PFSK-1 (cell line): Measurements from ENCODE around the gene MAB21L4.

Experiments used
- FOXP2 ChIP-seq: optimal IDR thresholded peaks from 2 replicates; pipeline ENCODE3; 2011; ENCODE audit warnings: borderline replicate concordance, control low read depth, inconsistent platforms; ENCODE audit not compliant: insufficient read depth; ENCODE audit errors: extremely low read length, extremely low read depth
- POLR2AphosphoS5 ChIP-seq: IDR thresholded peaks from 2 replicates; pipeline ENCODE4 v1.6.1; 2012; ENCODE audit warnings: low read depth, mild to moderate bottlenecking, control low read depth, low read length, moderate library complexity
- SIN3A ChIP-seq: IDR thresholded peaks from 2 replicates; pipeline ENCODE4 v1.6.1; 2012; ENCODE audit warnings: mild to moderate bottlenecking, low read length, moderate library complexity, borderline replicate concordance; ENCODE audit not compliant: insufficient read depth
- TAF1 ChIP-seq: IDR thresholded peaks from 2 replicates; pipeline ENCODE4 v1.6.1; 2012; ENCODE audit warnings: low read length, control low read depth, borderline replicate concordance; ENCODE audit not compliant: insufficient read depth
- TF ChIP-seq, protein P1 (sequence below), 2 experiments: IDR thresholded peaks; 2 replicates each; pipeline versions ENCODE4 v1.6.1 to v1.8.0; 2011 to 2012; ENCODE audit warnings: low read depth in 2 of 2, low read length in 2 of 2, control low read depth in 1 of 2, inconsistent platforms in 1 of 2, mild to moderate bottlenecking in 1 of 2, moderate library complexity in 1 of 2; ENCODE audit not compliant: insufficient read depth in 1 of 2

The MAB21L4 gene

DNA sequence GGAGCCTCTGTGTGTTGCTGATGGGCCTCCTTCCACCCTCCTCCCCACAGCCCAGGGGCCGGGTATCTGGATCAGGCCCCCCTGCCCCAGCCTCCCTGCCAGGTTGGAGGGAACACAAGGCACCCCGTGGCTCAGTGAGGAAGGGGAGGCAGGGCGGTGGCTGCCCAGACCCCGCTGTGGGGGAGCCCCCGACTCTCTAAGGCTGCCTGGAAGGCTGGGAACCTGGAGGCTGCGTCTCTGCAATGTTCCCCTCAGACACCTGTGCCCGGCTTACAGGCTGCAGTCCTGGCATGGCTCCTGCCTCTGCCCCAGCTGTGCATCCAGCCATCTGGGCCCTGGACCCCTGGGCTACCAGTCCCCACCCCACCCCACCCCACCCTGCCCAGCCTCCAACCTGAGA, 438 bp upstream of the MAB21L4 start:
- TF ChIP-seq TAF1 (no peak), SIN3A (no peak), POLR2AphosphoS5 (no peak), FOXP2 (no peak)
- TF ChIP-seq, protein P1, sequence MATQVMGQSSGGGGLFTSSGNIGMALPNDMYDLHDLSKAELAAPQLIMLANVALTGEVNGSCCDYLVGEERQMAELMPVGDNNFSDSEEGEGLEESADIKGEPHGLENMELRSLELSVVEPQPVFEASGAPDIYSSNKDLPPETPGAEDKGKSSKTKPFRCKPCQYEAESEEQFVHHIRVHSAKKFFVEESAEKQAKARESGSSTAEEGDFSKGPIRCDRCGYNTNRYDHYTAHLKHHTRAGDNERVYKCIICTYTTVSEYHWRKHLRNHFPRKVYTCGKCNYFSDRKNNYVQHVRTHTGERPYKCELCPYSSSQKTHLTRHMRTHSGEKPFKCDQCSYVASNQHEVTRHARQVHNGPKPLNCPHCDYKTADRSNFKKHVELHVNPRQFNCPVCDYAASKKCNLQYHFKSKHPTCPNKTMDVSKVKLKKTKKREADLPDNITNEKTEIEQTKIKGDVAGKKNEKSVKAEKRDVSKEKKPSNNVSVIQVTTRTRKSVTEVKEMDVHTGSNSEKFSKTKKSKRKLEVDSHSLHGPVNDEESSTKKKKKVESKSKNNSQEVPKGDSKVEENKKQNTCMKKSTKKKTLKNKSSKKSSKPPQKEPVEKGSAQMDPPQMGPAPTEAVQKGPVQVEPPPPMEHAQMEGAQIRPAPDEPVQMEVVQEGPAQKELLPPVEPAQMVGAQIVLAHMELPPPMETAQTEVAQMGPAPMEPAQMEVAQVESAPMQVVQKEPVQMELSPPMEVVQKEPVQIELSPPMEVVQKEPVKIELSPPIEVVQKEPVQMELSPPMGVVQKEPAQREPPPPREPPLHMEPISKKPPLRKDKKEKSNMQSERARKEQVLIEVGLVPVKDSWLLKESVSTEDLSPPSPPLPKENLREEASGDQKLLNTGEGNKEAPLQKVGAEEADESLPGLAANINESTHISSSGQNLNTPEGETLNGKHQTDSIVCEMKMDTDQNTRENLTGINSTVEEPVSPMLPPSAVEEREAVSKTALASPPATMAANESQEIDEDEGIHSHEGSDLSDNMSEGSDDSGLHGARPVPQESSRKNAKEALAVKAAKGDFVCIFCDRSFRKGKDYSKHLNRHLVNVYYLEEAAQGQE (IDR thresholded peaks at IDR 0.05; ENCODE audit: insufficient read depth in 1 of 2, low read depth in 2 of 2, low read length in 2 of 2) = no peak

DNA sequence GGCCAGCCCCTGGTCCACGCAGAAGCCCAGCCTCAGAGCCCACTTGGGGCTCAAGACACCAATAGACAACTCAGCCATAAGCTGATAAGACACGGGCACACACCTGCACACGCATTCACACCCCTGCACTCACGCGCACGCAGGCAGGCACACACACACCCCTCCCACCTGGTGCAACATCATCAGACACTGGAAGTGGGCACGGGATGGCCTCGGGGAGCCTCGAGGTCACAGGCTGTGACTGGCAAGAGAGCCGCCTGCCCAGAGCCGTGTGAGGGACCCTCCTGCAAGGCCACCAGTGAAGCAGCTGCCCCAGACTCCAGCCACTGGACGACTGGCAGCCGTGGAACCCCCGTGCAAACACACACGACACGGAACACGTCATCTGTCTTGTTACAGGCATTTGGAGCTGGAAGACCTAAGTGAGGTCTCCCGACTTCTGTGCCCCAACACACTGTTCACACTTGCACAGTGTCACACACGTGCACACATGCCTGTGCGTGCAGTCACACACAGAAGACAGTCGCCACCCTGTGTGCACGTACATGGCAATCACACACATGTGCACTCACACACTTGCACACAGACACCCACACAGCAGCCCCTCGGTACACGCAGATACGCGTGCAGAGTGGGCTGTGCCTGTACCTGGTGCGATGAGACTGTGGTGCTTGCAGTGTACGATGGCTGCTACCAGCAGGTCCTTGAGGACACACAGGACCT, 959 bp downstream of the MAB21L4 start:
- TF ChIP-seq FOXP2 (no peak), SIN3A (no peak), TAF1 (no peak), POLR2AphosphoS5 (no peak)
- TF ChIP-seq, protein P1 (IDR thresholded peaks at IDR 0.05; ENCODE audit: insufficient read depth in 1 of 2, low read depth in 2 of 2, low read length in 2 of 2) = no peak

DNA sequence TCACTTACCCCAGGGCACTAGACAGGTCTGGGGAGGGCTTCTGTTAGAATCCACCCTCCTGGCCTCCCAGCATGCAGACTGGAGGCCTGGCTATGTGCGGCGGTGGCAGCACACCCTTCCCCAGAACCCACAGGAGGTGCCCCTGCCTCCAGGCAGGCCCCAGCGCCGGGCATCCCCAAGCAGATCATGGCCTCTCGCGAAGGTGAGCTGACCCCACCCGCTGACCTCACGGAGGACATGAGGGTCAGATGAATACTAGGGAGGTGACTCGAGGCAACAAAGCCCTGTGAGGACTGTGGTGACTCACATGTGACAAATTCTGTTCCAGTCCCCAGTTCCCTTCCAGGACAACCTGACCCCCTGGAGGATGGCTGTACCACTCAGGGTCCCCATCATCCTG, 1.9 kb downstream of the MAB21L4 start:
- TF ChIP-seq POLR2AphosphoS5 (no peak), TAF1 (no peak), FOXP2 (no peak)

DNA sequence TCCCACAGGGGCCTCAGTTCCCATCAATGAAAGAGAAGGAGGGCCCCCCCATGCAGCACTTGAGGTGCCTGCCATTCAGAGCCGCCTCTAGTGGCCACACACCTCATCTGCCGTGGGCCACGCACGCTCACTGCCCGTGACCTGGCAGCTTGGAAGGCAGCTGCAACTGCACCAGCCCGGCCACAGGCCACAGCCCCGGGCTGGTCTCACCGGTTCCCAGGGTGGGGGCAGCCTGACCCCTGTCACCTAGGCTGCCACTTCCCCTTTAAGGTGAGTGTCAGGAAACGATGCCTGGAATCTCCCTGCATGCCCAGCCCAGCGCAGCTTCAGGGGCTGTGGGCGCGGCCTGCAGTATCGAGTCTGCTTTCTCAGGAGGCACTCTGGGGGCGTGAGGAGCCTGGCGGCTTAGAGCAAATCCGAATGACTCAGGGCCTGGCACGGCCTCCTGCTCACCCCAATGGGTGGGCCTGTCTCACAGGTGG, 2.6 kb downstream of the MAB21L4 start:
- TF ChIP-seq, protein P1 (IDR thresholded peaks at IDR 0.05; ENCODE audit: insufficient read depth in 1 of 2, low read depth in 2 of 2, low read length in 2 of 2) = no peak
- TF ChIP-seq TAF1 (no peak), POLR2AphosphoS5 (no peak), FOXP2 (no peak), SIN3A (no peak)

DNA sequence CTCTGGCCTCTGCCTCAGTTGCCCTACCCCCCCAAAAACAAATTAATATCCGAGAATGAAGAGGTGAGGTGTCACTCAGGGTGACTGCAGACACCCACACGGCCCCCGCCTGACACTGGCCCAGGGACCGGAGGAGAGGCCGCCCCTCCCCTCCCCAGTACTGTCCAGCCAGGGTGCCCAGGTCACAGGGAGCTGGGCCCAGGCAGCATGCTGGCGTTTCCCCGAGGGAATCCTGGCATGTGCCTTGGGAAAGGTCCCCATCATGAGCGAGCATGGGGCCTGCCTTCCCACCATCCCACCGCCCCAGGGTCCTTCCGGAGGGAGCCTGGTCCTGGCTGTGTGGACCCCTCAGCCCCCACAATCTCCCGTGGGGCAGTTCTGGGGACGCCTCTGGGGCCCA, 3.0 kb downstream of the MAB21L4 start:
- TF ChIP-seq TAF1 (no peak), POLR2AphosphoS5 (no peak), FOXP2 (no peak), SIN3A (no peak)
- TF ChIP-seq, protein P1 (IDR thresholded peaks at IDR 0.05; ENCODE audit: insufficient read depth in 1 of 2, low read depth in 2 of 2, low read length in 2 of 2) = no peak
